Measurements from ENCODE around the gene EPC2.

The EPC2 gene, protein sequence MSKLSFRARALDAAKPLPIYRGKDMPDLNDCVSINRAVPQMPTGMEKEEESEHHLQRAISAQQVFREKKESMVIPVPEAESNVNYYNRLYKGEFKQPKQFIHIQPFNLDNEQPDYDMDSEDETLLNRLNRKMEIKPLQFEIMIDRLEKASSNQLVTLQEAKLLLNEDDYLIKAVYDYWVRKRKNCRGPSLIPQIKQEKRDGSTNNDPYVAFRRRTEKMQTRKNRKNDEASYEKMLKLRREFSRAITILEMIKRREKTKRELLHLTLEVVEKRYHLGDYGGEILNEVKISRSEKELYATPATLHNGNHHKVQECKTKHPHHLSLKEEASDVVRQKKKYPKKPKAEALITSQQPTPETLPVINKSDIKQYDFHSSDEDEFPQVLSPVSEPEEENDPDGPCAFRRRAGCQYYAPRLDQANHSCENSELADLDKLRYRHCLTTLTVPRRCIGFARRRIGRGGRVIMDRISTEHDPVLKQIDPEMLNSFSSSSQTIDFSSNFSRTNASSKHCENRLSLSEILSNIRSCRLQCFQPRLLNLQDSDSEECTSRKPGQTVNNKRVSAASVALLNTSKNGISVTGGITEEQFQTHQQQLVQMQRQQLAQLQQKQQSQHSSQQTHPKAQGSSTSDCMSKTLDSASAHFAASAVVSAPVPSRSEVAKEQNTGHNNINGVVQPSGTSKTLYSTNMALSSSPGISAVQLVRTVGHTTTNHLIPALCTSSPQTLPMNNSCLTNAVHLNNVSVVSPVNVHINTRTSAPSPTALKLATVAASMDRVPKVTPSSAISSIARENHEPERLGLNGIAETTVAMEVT

DNA sequence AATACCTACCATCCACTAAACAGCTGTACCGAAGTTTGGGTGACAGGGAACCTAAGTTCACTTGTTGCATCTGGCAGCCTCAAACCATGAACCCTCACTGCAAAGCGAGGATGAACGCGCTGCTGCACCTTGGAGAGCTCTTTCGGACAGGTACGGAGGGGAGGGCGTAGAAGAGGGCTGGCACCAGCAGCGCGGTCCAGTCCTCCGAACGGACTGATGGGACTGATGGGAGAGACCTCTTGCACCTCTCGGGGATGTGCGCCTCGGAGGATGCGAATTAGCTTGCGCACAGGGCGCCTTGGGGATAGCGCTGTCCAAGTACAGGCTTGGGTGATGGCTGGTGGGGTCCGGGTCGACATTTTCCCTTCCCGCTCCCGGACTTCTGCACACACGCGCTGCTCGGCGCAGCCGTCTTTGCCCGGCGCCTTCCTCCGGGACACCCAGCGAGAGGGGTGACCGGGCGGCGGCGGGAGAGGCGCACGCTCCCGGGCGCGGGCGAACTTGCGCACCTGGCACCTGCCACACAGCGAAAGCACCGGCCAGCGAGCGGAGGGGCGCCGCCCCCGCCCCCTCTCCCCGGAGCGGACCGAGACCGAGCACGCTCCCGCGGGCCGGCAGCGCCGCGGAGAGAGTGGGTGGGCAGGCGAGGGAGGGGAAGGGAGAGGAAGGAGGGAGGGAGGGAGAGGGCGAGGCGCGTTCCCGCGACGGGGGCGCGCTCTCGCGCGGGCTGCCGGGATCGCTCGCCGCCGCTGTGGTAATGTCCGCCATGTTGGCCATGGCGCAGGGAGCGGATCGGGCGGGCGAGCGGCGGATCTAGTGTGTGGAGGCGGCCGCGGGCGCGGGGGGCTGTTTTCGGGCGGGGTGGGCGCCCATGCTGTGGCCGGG lies at the start of gene EPC2:
Gene EPC2 (plus strand): TSS at position 754 of the 885 bp plus-strand sequence. CDS start 267 bp downstream, outside the sequence.
- DNase-seq = peak; percentile 91

DNA sequence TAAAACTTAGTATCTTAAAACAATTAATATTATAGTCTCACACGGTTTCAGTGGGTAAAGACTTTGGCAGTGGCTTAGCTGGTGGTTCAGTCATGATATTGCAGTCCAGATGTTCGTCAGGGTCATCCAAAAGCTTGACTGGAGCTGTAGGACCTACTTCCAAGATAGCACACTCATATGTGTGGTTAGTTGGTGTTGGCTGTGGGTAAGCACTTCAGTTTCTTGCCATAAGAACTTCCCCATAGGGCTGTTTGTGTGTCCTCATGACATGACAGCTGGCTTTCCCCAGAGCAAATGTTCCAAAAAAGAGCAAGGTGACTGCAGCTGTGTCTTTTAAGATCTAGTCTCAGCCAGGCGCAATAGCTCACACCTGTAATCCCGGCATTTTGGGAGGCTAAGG lies 48.5 kb upstream of the EPC2 start:
- DNase-seq = no peak

DNA sequence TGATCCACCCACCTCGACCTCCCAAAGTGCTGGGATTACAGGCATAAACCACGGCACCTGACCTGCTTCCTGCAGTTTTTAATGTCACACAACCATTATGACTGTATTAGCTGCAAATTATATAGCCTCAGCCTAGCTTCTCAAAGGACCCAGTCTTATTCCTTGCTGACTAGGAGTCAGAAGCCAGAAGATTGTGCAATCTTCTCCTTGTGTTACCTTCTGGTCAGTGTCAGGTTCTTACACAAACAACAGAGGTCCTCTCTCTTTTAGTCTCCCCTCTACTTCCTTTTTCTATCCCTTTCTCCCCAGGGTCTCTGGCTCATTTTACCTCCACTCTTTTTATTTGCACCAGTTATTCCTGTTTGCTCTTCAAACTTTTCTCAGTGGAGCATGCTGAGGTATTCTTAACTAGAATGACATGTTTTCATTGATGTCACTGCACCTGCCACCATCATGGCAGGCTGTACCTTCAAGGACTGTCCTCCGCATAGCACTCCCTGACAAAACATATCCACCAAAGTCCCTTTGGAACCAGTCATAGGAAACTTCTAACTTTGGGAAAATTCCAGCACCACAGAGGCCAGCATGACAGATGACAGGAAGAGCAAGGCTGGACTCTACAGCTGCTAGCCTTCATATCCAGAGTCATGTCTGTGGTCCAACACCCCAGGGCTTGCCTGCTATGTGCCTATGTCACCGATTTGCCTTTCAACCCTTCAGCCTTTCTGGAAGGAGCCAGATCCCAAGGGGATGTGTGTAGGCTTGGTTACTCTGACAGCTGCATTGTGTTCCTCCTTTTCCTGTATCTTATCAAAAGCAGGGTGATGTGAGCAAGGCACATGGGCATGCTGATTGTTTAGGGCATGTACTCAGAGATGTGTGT lies 45.2 kb upstream of the EPC2 start:
- no peak for DNase-seq

DNA sequence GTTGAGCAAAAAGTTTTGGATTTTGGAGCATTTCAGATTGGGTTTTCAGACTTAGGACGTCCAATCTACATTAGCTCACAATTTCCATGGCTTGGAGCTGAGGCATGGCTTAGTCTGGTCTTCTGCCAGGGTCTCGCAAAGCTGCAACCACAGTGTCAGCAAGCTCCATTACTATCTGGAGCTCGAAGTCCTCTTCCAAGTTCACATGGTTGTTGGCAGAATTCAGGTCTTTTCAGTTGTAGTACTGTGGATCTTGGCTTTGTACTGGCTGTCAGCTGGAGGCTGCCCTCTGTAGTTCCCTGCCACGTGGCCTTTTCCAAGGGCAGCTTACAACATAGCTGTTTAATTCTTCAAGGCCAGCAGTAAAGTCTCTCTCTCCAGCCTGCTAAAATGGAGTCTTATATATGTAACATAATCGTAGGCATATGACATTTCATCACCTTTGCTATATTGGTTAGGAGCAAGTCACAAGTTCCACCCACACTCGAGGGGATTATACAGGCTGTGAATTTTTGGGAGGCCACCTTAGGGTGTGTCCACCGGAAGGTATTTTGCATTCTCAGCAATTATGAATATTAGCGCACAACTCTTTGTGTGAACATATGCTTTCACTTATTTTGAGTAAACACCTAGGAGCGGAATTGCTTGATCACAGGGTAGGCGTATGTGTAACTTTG lies 41.5 kb upstream of the EPC2 start:
- no peak for DNase-seq

DNA sequence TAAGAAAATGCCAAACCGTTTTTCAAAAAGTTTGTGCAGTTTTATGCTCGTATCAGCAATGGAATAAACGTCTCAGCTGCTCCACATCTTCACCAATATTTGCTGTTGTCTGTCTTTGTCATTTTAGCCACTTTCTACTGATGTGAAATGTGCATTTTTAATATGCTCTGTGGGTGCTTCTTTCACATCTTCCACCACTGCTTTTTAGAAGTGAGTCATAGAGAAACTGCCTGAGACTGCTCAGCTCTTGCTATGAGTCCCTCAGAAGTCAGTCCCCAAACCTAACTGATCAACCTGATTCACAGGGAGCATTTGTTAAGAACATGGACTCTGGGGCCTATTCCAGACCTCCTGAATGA lies 41.0 kb upstream of the EPC2 start:
- DNase-seq = no peak

DNA sequence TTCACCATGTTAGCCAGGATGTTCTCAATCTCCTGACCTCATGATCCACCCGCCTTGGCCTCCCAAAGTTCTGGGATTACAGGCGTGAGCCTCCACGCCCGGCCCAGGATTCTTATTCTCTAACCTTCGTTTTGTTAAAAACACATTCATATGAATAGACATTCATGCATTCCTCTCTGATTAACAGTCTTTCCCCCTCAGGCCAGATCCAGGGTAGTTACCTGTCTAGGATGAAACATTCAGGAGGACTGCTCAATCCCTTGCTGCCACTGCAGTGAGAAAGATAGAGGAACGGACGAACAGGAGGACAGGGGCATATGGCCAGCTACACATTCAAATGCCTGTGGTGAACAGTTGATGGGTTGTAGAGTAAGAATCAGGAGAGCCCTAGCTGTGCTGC lies 39.6 kb upstream of the EPC2 start:
- no peak for DNase-seq

DNA sequence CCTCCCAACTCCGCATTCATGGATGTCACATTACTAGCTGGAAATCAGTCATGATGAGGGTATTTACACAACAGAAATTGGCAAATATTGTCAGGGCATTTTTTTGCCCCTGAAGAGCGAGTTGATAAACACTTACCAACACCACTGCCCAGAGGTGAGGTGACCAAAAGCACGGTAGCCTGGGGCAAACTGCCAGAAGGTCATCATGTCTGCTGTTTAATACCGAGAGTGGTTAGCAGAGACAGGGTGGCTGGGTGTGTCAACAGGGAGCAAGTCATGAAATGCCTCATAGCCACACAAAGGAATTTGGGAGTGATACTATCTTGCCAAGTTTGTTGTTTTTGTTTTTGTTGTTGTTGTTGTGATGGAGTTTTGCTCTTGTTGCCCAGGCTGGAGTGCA lies 37.0 kb upstream of the EPC2 start:
- DNase-seq = no peak

DNA sequence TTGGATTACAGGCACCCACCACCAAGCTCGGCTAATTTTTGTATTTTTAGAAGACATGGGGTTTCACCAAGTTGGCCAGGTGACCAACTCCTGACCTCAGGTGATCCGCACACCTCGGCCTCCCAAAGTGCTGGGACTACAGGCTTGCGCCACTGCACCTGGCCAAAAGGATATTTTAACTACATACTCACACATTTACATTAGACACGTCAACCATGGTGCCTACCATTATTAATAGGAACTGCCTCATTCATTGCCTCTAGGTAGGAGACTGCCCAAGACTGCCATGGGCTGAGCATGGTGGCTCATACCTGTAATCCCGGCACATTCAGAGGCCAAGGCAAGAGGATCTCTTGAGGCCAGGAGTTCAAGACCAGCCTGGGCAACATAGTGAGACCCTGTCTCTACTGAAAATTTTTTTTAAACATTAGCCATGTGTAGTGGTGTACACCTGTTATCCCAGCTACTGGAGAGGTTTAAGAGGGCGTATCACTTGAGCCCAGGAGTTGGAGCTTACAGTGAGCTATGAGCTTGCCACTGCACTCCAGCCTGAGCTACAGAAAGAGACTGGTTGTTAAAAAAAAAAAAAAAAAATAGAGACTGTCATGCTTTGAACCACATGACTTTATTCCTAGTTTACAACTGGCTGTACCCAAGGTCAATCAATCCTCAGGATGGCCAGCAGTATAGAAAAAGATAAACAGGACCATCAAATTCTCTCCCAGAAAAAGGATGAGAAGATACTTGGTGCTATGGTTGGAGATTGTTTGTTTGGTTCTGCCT lies 31.1 kb upstream of the EPC2 start:
- DNase-seq = no peak

DNA sequence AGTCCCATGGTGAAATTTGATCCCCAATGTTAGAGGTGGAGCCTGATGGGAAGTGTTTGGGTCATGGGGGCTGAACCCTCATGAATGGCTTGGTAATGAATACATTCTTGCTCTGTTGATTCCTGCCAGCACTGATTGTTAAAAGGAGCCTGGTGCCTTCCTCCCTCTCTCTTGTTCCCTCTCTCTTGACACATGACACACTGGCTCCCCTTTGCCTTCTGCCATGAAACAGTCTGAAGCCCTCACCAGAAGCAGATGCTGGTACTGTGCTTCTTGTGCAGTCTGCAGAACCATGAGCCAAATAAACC lies 30.6 kb upstream of the EPC2 start:
- no peak for DNase-seq

DNA sequence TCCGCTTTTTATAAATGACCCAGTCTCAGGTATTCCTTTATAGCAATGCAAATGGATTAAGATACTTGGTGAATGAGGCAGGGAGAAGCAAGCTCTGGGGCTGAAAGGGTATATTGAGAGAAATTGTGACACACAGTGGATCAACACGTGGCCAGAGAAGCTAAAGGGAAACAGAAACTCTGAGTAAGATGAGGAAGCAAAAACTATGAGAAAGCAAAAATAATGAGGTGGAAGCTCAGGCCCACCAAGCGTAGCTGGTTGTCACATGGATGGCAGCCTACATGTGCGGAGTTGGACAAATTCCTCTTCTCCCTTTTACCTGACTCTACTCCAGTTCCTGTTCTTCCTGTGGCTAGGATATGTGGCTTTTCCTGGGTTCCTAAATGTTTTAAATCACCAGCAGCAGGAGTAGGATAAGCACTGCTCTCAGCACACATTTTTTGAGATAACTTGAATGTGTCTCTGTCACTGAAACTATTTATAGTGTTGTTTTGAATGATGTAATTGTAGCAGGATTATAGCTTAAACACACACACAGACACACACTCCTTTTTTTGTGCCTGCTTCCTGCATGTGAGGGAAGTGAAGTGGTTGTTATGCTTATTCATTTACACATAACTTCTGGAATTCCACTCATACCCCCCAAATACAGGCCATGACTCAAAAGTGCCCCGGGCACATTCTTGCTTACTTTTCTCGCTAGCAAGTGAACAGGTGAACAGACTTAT lies 30.1 kb upstream of the EPC2 start:
- DNase-seq = no peak

DNA sequence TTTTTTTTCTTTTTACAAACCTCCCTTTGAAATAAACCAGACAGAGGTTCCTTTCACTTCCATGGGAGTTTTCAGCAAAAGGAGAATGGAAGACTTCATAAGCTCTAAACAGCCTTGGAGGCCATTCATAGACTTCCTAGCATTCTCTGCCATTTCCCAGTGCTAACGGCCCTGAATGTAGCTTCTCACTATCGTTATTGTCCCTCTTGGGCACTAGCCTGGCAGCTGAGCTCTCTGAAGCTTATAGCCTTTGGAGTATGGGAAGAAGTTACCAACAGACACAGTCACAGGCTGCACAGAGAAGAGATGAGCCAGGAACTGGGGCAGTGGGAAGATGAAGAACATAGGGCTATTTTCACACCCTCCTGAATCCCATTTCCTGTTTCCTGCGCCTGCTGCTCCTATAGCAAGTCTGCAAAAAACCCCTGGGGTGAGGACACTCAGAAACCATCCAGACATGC lies 29.1 kb upstream of the EPC2 start:
- no peak for DNase-seq

DNA sequence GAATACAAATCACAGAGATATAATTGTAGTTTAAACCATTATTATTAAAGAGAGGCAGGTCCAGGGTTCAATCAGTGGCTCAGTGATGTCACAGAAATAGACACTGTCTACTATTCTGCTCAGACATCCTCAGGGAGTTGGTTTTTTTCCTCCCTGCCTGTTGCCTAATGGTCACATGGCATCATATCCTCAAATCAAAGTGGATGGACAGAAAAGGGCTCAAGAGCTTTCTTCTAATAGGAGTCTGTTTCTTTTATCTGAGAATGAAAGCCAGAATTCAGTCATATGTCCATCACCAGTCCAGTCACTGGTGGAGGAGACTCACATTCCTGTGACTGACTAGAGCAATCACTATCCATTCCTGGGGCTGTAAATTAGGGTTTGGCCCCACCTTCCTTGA lies 27.9 kb upstream of the EPC2 start:
- no peak for DNase-seq

DNA sequence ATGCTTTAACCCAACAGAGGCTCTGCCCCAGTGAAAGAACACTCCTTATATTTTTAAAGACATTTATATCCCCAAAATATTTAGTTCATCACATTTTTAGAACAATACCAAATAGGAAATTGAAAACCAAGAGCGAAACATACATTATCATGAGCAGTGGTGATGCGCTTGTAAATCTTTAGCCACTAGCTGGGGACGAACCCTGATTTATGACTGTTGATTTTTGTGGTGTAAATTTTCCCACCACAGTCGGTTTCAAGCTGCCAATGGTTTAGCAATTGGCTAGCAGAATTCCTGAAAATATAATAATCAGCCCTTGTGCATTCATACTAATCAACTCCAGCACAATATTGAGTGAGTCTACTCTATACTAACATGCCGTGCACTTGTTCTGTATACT lies 27.3 kb upstream of the EPC2 start:
- no peak for DNase-seq

DNA sequence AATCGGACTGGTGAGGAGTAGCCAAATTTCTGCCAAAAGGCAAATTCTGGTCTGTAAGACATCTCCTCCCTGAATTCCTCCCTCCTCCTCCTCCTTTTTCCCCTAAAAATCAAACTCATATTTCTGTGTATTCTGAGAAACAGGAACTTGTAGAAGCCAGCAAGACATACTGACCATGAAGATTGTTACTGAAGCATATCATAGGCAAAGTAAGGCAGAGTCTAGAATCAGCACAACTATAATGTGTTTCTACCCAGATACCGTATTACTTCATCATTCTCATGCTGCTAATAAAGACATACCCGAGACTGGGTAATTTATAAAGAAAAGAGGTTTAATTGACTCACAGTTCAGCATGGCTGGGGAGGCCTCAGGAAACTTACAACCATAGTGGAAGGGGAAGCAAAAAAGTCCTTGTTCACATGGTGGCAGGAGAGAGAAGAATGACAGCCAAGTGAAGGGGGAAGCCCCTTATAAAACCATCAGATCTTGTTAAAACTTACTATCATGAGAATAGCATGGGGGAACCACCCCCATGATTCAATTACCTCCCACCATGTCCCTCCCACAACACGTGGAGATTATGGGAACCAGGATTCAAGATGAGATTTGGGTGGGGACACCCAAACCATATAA lies 24.9 kb upstream of the EPC2 start:
- no peak for DNase-seq

DNA sequence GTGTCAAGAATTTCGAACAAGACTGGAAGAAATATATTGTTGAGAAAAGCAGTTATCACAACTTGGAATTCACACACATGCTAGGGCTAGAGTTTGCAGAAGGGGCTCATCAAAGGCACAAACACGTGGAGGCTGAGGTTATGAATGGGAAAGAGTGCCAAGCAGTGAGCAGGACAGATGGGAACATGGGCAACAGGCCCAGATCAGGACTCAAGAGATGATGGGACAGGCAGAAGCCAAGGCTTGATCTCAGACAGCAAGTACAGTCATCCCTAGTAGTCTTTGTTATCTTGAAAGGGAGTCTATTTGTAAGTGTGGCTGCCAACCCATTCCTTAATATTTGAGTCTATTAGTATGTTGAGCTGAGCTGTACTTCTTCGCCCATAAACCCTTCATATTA lies 22.2 kb upstream of the EPC2 start:
- DNase-seq = no peak

DNA sequence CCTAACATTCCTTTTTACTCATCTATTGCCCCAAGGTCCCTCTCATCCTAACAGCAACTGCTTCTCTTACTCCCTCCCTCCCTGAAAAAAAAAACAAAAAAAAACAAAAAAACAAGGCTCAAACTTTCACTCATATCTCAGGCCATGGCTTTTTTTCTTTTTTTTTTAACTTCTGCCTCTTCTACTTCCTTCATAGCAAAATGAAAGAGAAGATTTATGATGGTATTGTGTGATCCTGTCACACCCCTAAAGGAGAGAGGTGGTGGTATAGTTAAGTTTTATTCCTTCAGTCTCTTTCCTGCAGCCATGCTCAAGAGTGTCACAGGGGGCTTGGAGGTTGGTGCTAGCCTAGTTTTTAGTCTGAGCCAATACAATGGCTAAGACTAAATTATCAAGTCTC lies 21.5 kb upstream of the EPC2 start:
- DNase-seq = no peak

DNA sequence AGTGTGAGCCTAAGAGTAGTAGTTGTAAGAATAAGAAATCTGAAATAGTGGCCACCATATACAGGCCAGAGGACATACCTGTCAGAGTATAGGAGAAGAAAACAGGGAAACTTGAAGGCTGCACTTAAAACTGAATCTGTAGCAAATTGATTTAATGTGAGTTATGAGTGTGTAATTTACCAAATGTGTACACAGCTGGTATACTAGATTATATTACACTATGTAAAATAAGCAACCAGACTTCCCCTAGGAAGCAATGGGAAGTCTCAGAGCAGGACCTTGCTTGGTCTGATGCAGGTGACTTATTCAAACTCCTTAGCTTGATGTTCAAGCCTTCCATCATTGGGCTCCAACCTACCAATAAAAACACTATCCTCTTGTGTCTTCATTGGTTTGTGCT lies 17.3 kb upstream of the EPC2 start:
- DNase-seq = no peak

DNA sequence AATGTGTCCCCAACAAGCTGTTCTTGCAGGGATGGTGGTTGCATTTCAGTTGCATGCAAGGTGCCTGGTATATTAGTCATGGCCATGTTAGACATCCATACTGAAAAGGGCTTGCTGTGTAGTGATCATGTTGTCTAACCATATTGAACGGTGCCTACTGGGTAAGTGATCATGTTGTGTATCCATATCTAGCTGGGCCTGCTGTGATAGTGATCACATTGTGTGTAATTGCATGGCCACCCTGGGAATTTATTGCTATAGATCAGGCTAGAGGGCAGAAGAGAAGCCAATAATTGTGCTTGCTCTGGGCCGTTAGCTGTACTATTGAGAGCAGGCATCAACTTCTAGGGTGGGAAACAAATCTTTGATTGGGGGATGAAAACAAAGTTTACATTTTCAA lies 9.8 kb upstream of the EPC2 start:
- no peak for DNase-seq

DNA sequence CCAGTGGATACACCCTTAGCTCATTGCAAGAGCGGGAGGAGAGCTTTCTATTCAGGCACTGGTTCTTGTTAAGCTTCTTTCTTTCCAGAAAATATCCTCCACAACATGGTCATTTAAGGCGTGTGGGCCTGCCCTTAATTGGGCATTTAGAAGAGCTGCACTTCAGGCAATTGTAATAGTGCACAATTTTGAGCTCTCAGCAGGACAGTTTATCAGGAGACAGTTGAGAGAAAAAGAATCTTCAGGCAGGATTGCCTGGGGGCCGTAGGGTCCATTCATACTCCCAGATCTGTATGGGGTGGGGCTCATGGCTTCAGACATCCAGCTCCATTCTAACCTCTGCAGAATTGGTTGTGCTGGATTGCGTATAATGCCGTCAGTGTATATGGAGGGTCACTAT lies 6.0 kb upstream of the EPC2 start:
- DNase-seq = no peak

DNA sequence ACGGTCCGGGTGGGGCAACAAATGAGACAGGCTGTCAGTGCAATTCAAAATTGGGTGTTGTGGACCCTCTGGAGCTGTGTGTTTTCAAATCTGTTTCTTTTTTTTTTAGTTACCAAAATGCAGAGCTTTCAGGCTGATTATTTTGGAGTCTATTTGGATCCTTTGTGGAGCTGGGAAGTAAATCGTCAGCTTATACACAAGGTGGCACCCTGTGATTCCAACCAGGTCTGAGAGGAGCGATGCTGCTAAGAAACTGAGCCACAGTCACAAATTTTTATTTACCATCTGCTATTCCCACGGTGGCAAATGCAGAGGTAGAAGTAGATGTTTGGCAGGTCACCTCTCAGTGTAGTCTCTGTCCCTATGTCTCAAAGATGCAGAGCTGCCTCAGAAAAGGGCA lies 3.8 kb upstream of the EPC2 start:
- no peak for DNase-seq

Measured in CD4-positive, alpha-beta T cell treated with Interleukin-17A for 4 hours (primary cell).